HG02973 (cell line): Measurements from ENCODE around the gene MPG.

Source experiments
- ATAC-seq: cut with Tn5 transposase; IDR thresholded peaks from one replicate; pipeline ENCODE4 v1.9.1; 2021; ENCODE audit warnings: moderate library complexity; ENCODE audit not compliant: unreplicated experiment

Gene MPG

DNA sequence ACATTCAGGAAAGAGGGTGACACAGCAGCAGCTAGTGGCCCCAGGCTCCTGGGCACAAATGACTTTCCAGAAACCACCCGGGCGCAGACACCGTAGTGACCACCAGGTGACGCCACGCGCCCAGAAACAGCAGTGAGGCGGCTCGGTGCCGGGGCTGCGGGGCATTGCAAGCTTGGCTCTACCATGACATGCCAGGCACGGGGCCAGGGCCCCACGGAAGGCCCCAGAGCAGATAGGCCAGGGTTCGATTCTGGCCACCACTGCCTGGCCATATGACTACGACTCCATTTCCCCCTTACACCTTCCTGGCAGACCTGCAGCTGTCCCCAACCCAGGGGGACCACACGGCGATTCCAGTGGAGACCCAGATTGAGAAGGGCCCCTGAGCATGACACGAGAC lies 12.3 kb upstream of the MPG start:
- ATAC-seq: no peak

GRCh38 chr16:66309-67182 lies 11.5 kb upstream of the MPG start:
- no peak for ATAC-seq

GRCh38 chr16:67183-67791 lies 10.7 kb upstream of the MPG start:
- ATAC-seq: no peak

GRCh38 chr16:67884-68789 lies 9.9 kb upstream of the MPG start:
- ATAC-seq: no peak

DNA sequence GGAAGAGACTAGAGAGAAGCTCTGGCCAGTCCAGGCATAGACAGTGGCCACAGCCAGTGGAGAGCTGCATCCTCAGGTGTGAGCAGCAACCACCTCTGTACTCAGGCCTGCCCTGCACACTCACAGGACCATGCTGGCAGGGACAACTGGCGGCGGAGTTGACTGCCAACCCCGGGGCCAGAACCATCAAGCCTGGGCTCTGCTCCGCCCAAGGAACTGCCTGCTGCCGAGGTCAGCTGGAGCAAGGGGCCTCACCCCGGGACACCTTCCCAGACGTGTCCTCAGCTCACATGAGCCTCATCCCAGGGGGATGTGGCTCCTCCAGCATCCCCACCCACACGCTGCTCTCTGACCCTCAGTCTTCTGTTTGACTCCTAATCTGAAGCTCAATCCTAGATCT lies 8.8 kb upstream of the MPG start:
- no peak for ATAC-seq

DNA sequence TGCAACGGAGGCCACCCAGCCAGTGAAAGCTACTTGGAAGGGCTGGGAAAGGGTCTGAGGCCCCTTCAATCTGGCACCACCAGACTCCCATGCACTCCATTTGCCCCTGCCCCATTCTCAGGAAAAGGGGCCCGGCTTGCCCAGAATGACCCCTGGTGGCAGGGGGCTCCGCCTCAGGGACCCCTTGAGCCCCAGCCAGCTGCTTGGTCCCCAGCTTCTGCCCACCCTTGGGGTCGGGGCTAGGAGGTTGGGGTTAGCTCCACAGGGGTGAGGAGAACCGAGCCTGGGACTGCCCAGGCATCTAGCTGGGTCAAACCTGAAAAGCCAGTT lies 6.8 kb upstream of the MPG start:
- ATAC-seq: no peak

DNA sequence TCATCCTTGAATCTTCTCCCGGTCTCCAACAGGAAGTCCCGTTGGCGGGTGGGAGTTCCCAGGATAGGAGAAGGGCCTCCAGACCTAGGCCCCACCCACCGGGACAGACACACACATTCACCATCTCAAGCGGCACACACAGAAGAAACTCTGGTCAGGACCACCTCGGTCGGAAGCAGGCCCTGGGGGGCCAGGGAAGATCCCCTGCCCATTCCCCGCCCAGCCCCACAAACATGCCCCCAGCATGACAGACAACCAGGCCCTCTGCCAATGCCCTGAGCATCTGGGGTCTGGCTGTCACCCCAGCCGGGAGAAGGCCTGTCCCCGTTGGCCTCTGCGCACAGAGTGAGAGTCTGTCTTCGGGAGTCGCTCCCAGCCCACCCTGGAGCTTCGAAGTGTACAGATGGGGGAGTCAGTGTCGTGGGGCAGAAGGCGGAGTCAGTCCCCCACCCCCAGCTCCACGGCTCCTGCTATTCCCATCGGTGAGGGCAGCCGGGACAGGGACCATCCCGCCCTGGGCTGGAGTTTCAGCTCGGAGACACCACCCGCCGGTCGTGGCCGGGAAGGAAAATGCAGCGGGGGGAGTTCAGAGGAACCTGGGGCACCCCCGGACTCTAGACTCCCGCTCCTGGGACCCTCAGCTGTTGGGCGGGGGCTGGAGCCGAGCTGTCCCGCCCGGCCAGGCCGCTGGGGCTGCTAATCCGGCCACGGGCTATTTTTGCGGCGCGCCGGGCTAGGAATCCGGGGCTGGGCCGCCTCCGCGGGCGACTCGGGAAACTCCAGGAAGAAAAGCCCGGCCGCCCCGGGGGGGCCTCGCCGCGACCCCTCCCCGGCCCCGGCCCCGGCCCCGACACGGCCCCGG lies 6.3 kb upstream of the MPG start:
- no peak for ATAC-seq

- ATAC-seq: no peak
Observed at GRCh38 chr16:72561-73548, 5.2 kb upstream of the MPG start, which contains the start of gene RHBDF1. Gene RHBDF1 (minus strand): TSS chr16:72631. CDS start chr16:65015, 7,616 bp downstream.

DNA sequence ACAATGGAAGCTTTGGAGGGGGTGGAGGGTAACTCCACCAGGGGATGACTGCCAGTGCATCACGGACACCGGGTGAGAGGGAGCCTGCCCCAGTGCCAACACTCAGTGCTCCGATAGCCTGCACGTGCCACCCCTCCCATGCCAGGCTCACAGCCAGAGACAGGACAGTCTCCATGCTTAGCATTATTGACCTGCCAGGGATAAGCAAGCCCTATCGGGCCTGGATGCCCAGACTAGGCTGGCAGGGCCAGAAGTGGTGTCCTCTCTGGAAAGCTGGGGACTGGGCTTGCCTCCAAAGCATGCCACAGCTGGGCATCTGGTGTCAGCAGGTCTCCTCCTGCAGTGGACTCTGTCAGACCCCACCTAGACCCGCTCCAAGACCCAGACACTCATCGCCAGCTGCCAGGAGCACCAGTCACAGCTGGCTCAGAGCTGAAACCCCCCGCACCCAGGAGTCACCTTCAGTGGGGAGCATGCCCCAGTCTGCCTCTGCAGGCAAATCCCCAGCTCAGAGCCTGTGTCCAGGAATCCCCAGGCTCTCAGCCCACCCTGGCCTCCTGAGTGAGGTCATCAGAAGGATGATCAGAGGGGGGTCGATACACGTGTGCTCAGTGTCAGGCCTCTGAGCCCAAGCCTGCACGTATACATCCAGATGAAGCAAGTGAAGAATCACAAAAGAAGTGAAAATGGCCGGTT lies 3.8 kb upstream of the MPG start:
- ATAC-seq: no peak

GRCh38 chr16:74747-75334 lies 3.2 kb upstream of the MPG start:
- ATAC-seq: no peak

- ATAC-seq: no peak
Observed at GRCh38 chr16:75580-76501, 2.2 kb upstream of the MPG start.

- ATAC-seq: no peak
Observed at GRCh38 chr16:76535-77272, 1.3 kb upstream of the MPG start.

DNA sequence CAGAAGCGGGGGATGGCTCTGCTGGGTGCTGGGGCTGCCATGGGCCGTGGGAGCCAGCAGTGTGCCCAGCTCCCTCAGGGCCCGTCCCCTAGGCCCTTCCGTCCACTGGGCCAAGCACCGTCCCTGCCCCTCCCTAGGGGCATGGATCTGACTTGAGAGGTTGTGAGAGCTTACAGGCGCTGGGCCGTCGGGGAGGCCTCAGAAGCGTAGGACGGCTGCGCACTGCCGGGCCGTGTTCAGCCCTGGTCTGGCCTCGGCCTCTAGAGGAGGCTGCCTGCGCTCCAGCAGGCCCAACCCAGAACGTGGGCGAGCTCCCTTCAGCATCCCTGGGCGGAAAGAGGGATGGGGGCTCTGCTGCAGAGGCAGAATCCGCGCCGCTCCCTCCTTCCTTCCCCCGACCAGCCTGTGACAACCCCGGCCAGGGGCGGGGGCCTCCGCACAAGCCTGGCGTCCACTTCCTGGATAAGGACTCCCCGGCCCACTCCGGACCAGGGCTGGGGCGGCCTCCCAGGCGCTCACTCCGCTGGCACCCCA lies 685 bp upstream of the MPG start:
- peak; percentile 14 for ATAC-seq

GRCh38 chr16:78444-79150 lies 572 bp downstream of the MPG start:
- no peak for ATAC-seq

GRCh38 chr16:79151-80054 lies 1.4 kb downstream of the MPG start:
- no peak for ATAC-seq
